ENCODE results near the gene AP1G2.
"Not testable (repeated sequence)": the region's sequence is repeated elsewhere in the genome, so short reads cannot be mapped to it uniquely, and the experiment has no call there.

The AP1G2 gene

GRCh38 chr14:23555882-23556699 lies 11.5 kb downstream of the AP1G2 start, which contains the start of gene THTPA:
TSS of gene THTPA (plus strand) at chr14:23556271. CDS start at chr14:23556758, 487 bp downstream.
- DNase-seq = peak; percentile 95

GRCh38 chr14:23555533-23555881 lies 12.1 kb downstream of the AP1G2 start:
- DNase-seq = no peak

GRCh38 chr14:23551266-23552028 lies 16.1 kb downstream of the AP1G2 start, which contains the start of gene ZFHX2:
TSS of gene ZFHX2 (minus strand) at chr14:23551765. CDS start at chr14:23535325, 16,440 bp downstream.
- peak; percentile 81 for DNase-seq

GRCh38 chr14:23550812-23551265 lies 16.8 kb downstream of the AP1G2 start:
- DNase-seq = no peak

- DNase-seq = no peak
Measured at GRCh38 chr14:23550131-23550811, 17.3 kb downstream of the AP1G2 start.

GRCh38 chr14:23548351-23549318 lies 19.0 kb downstream of the AP1G2 start:
- DNase-seq = no peak

GRCh38 chr14:23547924-23548323 lies 19.7 kb downstream of the AP1G2 start:
- no peak for DNase-seq

- no peak for DNase-seq
Measured at GRCh38 chr14:23546450-23547035, 21.0 kb downstream of the AP1G2 start.

GRCh38 chr14:23545740-23546365 lies 21.7 kb downstream of the AP1G2 start:
- no peak for DNase-seq

- DNase-seq = no peak
Measured at GRCh38 chr14:23544511-23545447, 22.8 kb downstream of the AP1G2 start.

- DNase-seq = no peak
Measured at GRCh38 chr14:23543403-23543802, 24.2 kb downstream of the AP1G2 start.

GRCh38 chr14:23542261-23542660 lies 25.3 kb downstream of the AP1G2 start:
- no peak for DNase-seq

GRCh38 chr14:23540141-23540469 lies 27.5 kb downstream of the AP1G2 start:
- DNase-seq = no peak

GRCh38 chr14:23539248-23540140 lies 28.1 kb downstream of the AP1G2 start:
- DNase-seq = peak; percentile 40

- peak; percentile 57 for DNase-seq
Measured at GRCh38 chr14:23538785-23539184, 28.8 kb downstream of the AP1G2 start.

GRCh38 chr14:23538050-23538718 lies 29.4 kb downstream of the AP1G2 start:
- no peak for DNase-seq

GRCh38 chr14:23537351-23538049 lies 30.1 kb downstream of the AP1G2 start:
- no peak for DNase-seq

- DNase-seq = not testable (repeated sequence)
Measured at GRCh38 chr14:23536906-23537305, 30.7 kb downstream of the AP1G2 start.
